CD8-positive, alpha-beta memory T cell (primary cell): ENCODE measurements around the gene NUB1. TPM values are rescaled to one million over a fixed set of nuclear protein-coding genes. Genes with fewer than 3 reads are reported as not detected.

Source experiments
- CTCF ChIA-PET: fragments of 350-600 bp; sonication (Branson Sonifier 250); formaldehyde crosslinking; loops from one replicate; lab custom pipeline; 2021; ENCODE audit warnings: antibody characterized with exemption; lab: Charles Lee
- POLR2A ChIA-PET: fragments of 350-600 bp; sonication (Branson Sonifier 250); formaldehyde crosslinking; loops from one replicate; lab custom pipeline; 2021; ENCODE audit warnings: antibody characterized with exemption; lab: Charles Lee
- DNase-seq, 5 donors: peaks; one replicate each; pipeline versions ENCODE4 v3.0.0 to v3.0.0-alpha.2; 2020 to 2022; ENCODE audit warnings: mixed read lengths in 1 of 5
- H3K27ac ChIP-seq: one replicate; pipeline ENCODE4 v1.7.0; 2013; ENCODE audit warnings: low read depth, mild to moderate bottlenecking, low read length, moderate library complexity
- H3K27me3 ChIP-seq: 2 replicates; pipeline ENCODE4 v1.7.0; 2013; ENCODE audit warnings: low read length, mild to moderate bottlenecking; ENCODE audit not compliant: insufficient read depth, poor library complexity, severe bottlenecking
- H3K36me3 ChIP-seq: 2 replicates; pipeline ENCODE4 v1.7.0; 2013; ENCODE audit warnings: mild to moderate bottlenecking, low read length, moderate library complexity; ENCODE audit not compliant: insufficient read depth
- H3K4me1 ChIP-seq: 2 replicates; pipeline ENCODE4 v1.7.0; 2013; ENCODE audit warnings: mild to moderate bottlenecking, low read length, moderate library complexity; ENCODE audit not compliant: insufficient read depth
- H3K4me3 ChIP-seq: 2 replicates; pipeline ENCODE4 v1.7.0; 2013; ENCODE audit warnings: mild to moderate bottlenecking, low read length
- H3K9me3 ChIP-seq: 2 replicates; pipeline ENCODE4 v1.7.0; 2013; ENCODE audit warnings: mild to moderate bottlenecking, low read length
- H3K27ac Mint-ChIP-seq, 8 donors: one replicate each; pipeline ENCODE4 v1.8.0; 2020 to 2021; ENCODE audit warnings: mixed read lengths in 8 of 8, mild to moderate bottlenecking in 6 of 8, inconsistent platforms in 3 of 8, moderate library complexity in 3 of 8
- H3K27me3 Mint-ChIP-seq, 2 donors: one replicate each; pipeline ENCODE4 v1.8.0; 2020 to 2021; ENCODE audit warnings: mixed read lengths in 2 of 2, mild to moderate bottlenecking in 1 of 2, moderate library complexity in 1 of 2
- H3K36me3 Mint-ChIP-seq, 3 donors: one replicate each; pipeline ENCODE4 v1.8.0; 2020 to 2021; ENCODE audit warnings: mixed read lengths in 3 of 3, inconsistent platforms in 1 of 3, mild to moderate bottlenecking in 1 of 3
- H3K4me1 Mint-ChIP-seq, 3 donors: one replicate each; pipeline ENCODE4 v1.8.0; 2020 to 2021; ENCODE audit warnings: mixed read lengths in 3 of 3, inconsistent platforms in 1 of 3, mild to moderate bottlenecking in 1 of 3
- H3K4me3 Mint-ChIP-seq, 7 donors: one replicate each; pipeline ENCODE4 v1.8.0; 2020 to 2021; ENCODE audit warnings: mixed read lengths in 7 of 7, mild to moderate bottlenecking in 6 of 7, moderate library complexity in 4 of 7, inconsistent platforms in 2 of 7
- H3K9me3 Mint-ChIP-seq, 5 donors: one replicate each; pipeline ENCODE4 v1.8.0; 2020 to 2022; ENCODE audit warnings: mixed read lengths in 5 of 5, mild to moderate bottlenecking in 3 of 5, moderate library complexity in 2 of 5, inconsistent platforms in 1 of 5
- polyA plus RNA-seq: library from polyadenylated mRNA; unstranded; fragments of 300-500 nt; fragmentation: Illumina TruSeq; gene quantifications from one replicate; pipeline ENCODE4 v1.2.3, GENCODE V29; 2021
- total RNA-seq, 2 experiments: library from RNA; stranded (reverse); gene quantifications; one replicate each; pipeline ENCODE4 v1.2.3, GENCODE V29; 2021

NUB1 gene
- total and polyA plus RNA-seq, 3 experiments from 2014 or later: 39.1 to 82.6 (median 46.1) TPM

- Mint-ChIP-seq H3K9me3 (no peaks in the 10 kb centered on the region), H3K36me3 (peaks cover 0 to 66% (median 20%) of the 10 kb centered on the region in 3 donors), H3K27ac (peak overlapping the region in 5 of 8 donors; percentile 18 to 83 (median 29)), H3K4me1 (peaks cover 8 to 12% (median 8%) of the 10 kb centered on the region in 3 donors), H3K4me3 (no peak overlapping the region), H3K27me3 (peaks cover 4 to 5% of the 10 kb centered on the region in 2 donors)
- Histone ChIP-seq H3K27me3 (peaks cover 2% of the 10 kb centered on the region), H3K36me3 (peaks cover 30% of the 10 kb centered on the region), H3K27ac (no peak overlapping the region), H3K4me3 (no peak overlapping the region), H3K9me3 (no peaks in the 10 kb centered on the region), H3K4me1 (peaks cover 13% of the 10 kb centered on the region)
- CTCF ChIA-PET: interaction anchor here (0.7 to 2.1 kb wide), 3 partner anchors 9 to 71 kb away, joined by 3 to 6 read pairs (median 4); no protein-coding TSS in a partner anchor
- POLR2A ChIA-PET: no interaction called here
- no peak for DNase-seq
Measured at GRCh38 chr7:151377406-151377805, 35.8 kb downstream of the NUB1 start.

GRCh38 chr7:151378011-151378410 lies 36.4 kb downstream of the NUB1 start:
- Histone ChIP-seq H3K27me3 (peaks cover 5% of the 10 kb centered on the region), H3K9me3 (no peaks in the 10 kb centered on the region), H3K27ac (no peak overlapping the region), H3K4me3 (no peak overlapping the region), H3K4me1 (peaks cover 18% of the 10 kb centered on the region), H3K36me3 (peaks cover 27% of the 10 kb centered on the region)
- no peak overlapping the region for H3K4me3 Mint-ChIP-seq
- peaks cover 6 to 9% of the 10 kb centered on the region in 2 donors for H3K27me3 Mint-ChIP-seq
- H3K9me3 Mint-ChIP-seq: no peaks in the 10 kb centered on the region
- no peak for DNase-seq
- peaks cover 10 to 14% (median 10%) of the 10 kb centered on the region in 3 donors for H3K4me1 Mint-ChIP-seq
- POLR2A ChIA-PET: no interaction called here
- CTCF ChIA-PET: interaction anchor here (0.7 kb wide), 1 partner anchor 9 kb away, joined by 3 read pairs; no protein-coding TSS in a partner anchor
- peak overlapping the region in 7 of 8 donors; percentile 4 to 86 (median 46) for H3K27ac Mint-ChIP-seq
- peaks cover 0 to 60% (median 20%) of the 10 kb centered on the region in 3 donors for H3K36me3 Mint-ChIP-seq

DNA sequence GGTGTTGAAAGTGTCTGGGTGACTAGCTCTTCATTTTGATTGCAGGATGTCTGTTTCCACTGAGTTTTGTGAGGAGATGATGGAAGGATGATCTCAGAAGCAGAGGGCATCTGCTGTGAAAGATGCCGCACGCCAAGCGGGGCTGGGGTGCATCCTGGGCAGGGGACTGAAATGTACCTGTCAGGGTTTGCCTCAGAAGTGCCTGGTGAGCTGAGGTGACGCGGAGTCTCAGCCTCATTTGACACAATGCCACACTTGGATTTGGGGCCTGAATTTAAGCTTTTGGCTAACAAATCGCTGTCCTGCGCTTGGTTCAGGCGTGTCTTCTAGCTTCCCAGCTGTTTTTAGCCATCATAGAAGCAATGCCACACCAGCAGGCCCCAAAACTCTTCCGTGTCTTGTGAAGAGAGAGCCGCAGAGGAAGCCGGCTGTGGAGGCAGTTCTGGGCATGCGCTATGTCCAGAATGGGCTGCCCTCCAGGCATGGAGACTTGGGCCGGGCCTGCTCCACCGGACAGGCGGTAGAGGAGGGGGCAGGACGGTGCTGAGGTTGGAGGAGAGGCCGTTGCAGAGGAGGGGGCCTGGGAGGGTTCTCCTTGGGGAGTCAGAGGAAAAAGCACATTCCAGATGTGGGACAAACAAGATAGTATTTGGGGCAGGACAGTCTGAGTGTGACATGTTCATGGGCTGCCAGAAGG lies 37.0 kb downstream of the NUB1 start:
- Histone ChIP-seq H3K9me3 (no peaks in the 10 kb centered on the region), H3K27me3 (peaks cover 5% of the 10 kb centered on the region), H3K4me1 (peaks cover 18% of the 10 kb centered on the region), H3K4me3 (no peak overlapping the region), H3K36me3 (peaks cover 21% of the 10 kb centered on the region), H3K27ac (no peak overlapping the region)
- H3K4me1 Mint-ChIP-seq: peaks cover 10 to 14% (median 10%) of the 10 kb centered on the region in 3 donors
- H3K4me3 Mint-ChIP-seq: peak overlapping the region in 1 of 7 donors; percentile 52
- peaks cover 6 to 9% of the 10 kb centered on the region in 2 donors for H3K27me3 Mint-ChIP-seq
- no peaks in the 10 kb centered on the region for H3K9me3 Mint-ChIP-seq
- ChIA-PET CTCF (interaction anchor here (0.8 to 1.5 kb wide), 3 partner anchors 9 to 64 kb away, joined by 3 to 4 read pairs (median 3); no protein-coding TSS in a partner anchor), POLR2A (no interaction called here)
- peaks cover 0 to 54% (median 20%) of the 10 kb centered on the region in 3 donors for H3K36me3 Mint-ChIP-seq
- no peak for DNase-seq
- peak overlapping the region in 7 of 8 donors; percentile 4 to 90 (median 51) for H3K27ac Mint-ChIP-seq

- H3K4me3 ChIP-seq: no peak overlapping the region
- ChIA-PET CTCF (interaction anchor here (0.8 to 1.5 kb wide), 3 partner anchors 9 to 64 kb away, joined by 3 to 4 read pairs (median 3); no protein-coding TSS in a partner anchor), POLR2A (no interaction called here)
- no peak overlapping the region for H3K27ac ChIP-seq
- Mint-ChIP-seq H3K27me3 (peaks cover 9% of the 10 kb centered on the region in 2 donors), H3K36me3 (peaks cover 0 to 50% (median 20%) of the 10 kb centered on the region in 3 donors), H3K4me1 (peaks cover 10 to 14% (median 10%) of the 10 kb centered on the region in 3 donors), H3K27ac (peak overlapping the region in 7 of 8 donors; percentile 8 to 90 (median 83)), H3K9me3 (no peaks in the 10 kb centered on the region), H3K4me3 (peak overlapping the region in 1 of 7 donors; percentile 52)
- H3K27me3 ChIP-seq: peaks cover 8% of the 10 kb centered on the region
- no peak for DNase-seq
- H3K36me3 ChIP-seq: peaks cover 15% of the 10 kb centered on the region
- peaks cover 18% of the 10 kb centered on the region for H3K4me1 ChIP-seq
- no peaks in the 10 kb centered on the region for H3K9me3 ChIP-seq
Measured at GRCh38 chr7:151379193-151379520, 37.5 kb downstream of the NUB1 start.

DNA sequence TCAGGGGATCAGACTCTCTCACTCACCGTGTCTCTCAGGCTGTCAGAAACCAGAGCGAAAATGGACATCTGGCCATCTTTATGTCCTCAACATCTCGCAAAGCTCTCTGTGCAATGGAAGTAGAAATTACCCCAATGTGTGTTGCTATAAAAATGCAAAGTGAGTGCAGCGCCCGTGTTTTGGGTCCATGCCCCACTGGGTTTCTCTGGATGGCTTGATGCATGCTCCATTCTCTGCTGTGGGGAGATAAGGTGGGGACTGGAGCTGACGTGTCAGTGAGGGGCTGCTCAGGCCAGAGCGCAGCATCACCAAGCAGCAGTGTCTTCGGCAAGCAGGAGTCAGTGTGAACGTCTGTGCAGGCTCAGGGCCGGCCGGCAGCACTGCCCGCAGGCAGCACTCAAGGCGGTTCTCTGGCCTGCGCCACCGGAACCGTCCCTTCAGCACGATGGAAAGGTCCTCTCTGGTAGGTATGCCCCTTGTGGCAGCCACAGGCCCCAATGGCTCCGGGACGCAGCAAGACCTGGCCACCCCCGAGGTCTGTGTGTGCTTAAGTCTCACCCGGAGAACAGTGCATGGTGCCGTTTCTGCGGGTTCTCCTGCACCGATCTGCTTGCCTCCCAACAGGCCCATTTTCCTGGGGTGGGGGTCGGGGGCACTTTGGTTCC lies 38.1 kb downstream of the NUB1 start:
- peaks cover 9 to 10% of the 10 kb centered on the region in 2 donors for H3K27me3 Mint-ChIP-seq
- Histone ChIP-seq H3K9me3 (no peaks in the 10 kb centered on the region), H3K36me3 (peaks cover 11% of the 10 kb centered on the region), H3K4me1 (peaks cover 18% of the 10 kb centered on the region), H3K27me3 (peaks cover 13% of the 10 kb centered on the region), H3K27ac (no peak overlapping the region), H3K4me3 (no peak overlapping the region)
- CTCF ChIA-PET: interaction anchor here (0.8 to 1.5 kb wide), 3 partner anchors 10 to 65 kb away, joined by 3 to 4 read pairs (median 3); no protein-coding TSS in a partner anchor
- DNase-seq: no peak
- peak overlapping the region; percentile 8 to 90 (median 72) for H3K27ac Mint-ChIP-seq
- H3K9me3 Mint-ChIP-seq: no peaks in the 10 kb centered on the region
- POLR2A ChIA-PET: no interaction called here
- peaks cover 10 to 14% (median 10%) of the 10 kb centered on the region in 3 donors for H3K4me1 Mint-ChIP-seq
- peaks cover 0 to 45% (median 17%) of the 10 kb centered on the region in 3 donors for H3K36me3 Mint-ChIP-seq
- H3K4me3 Mint-ChIP-seq: peak overlapping the region in 1 of 7 donors; percentile 19

DNA sequence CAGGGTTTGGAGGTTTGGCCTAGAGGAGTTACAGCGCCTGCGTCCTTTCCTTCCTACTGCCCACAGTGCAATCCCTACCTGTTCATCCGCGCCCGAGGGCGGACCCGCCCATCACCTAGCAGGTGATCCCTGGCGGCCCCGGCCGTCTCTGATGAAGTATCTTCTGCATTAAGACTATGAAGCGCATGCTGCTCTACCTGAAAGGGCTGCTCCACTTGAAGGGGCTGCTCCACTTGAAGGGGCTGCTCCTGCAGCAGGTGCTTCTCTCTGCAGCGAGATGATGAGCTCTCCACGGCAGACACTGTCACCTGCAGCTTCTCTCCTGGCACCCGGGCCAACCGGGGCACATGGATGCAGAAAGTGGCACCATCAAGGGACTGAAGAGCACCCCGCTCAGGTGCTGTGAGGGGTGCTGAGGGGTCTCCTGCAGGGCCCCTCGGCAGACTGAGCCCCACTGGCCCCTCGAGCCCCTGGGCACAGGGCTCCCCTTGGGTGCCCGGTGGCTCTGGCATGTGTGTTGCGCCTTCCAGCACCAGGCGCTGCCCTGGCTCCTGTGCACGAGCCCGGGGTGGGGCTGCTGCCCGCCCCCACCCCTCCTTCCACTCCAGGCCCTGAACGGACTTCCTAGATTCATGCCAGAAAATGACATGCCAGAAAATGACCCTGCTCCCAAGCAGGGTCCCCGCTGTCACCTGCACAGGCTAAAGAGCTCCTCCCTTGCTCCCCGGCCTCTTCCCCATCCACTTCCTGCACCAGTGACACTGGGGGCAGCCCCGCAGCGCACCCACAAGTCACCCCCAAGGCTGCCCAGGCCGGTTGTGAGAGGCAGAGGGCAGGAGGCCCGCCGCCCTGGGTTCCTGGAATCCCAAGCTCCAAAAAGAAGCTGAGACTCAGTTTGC lies 38.8 kb downstream of the NUB1 start:
- Histone ChIP-seq H3K9me3 (no peaks in the 10 kb centered on the region), H3K36me3 (peaks cover 11% of the 10 kb centered on the region), H3K4me1 (peaks cover 18% of the 10 kb centered on the region), H3K27me3 (peaks cover 13% of the 10 kb centered on the region), H3K27ac (peak overlapping the region; percentile 9), H3K4me3 (no peak overlapping the region)
- Mint-ChIP-seq H3K27ac (peak overlapping the region in 7 of 8 donors; percentile 24 to 87 (median 50)), H3K36me3 (peaks cover 0 to 41% (median 13%) of the 10 kb centered on the region in 3 donors), H3K9me3 (no peaks in the 10 kb centered on the region), H3K27me3 (peaks cover 9 to 10% of the 10 kb centered on the region in 2 donors), H3K4me3 (peak overlapping the region; percentile 26 to 77 (median 61)), H3K4me1 (peaks cover 10 to 14% (median 10%) of the 10 kb centered on the region in 3 donors)
- ChIA-PET CTCF (interaction anchor here (0.8 kb wide), 1 partner anchor 12 kb away, joined by 3 read pairs; no protein-coding TSS in a partner anchor), POLR2A (interaction anchor here (0.7 kb wide), 1 partner anchor 31 kb away, joined by 6 read pairs; no protein-coding TSS in a partner anchor)
- DNase-seq: no peak

GRCh38 chr7:151381098-151381347 lies 39.4 kb downstream of the NUB1 start:
- H3K36me3 ChIP-seq: peaks cover 8% of the 10 kb centered on the region
- Mint-ChIP-seq H3K4me1 (peaks cover 10 to 14% (median 10%) of the 10 kb centered on the region in 3 donors), H3K36me3 (peaks cover 0 to 35% (median 12%) of the 10 kb centered on the region in 3 donors), H3K9me3 (no peaks in the 10 kb centered on the region), H3K4me3 (peak overlapping the region; percentile 26 to 77 (median 61)), H3K27ac (peak overlapping the region in 7 of 8 donors; percentile 26 to 87 (median 50)), H3K27me3 (peaks cover 9 to 10% of the 10 kb centered on the region in 2 donors)
- H3K4me3 ChIP-seq: peak overlapping the region; percentile 26
- H3K4me1 ChIP-seq: peaks cover 18% of the 10 kb centered on the region
- H3K9me3 ChIP-seq: no peaks in the 10 kb centered on the region
- ChIA-PET POLR2A (interaction anchor here (0.7 kb wide), 1 partner anchor 31 kb away, joined by 6 read pairs; no protein-coding TSS in a partner anchor), CTCF (interaction anchor here (0.8 kb wide), 1 partner anchor 13 kb away, joined by 3 read pairs; no protein-coding TSS in a partner anchor)
- no peak for DNase-seq
- peaks cover 13% of the 10 kb centered on the region for H3K27me3 ChIP-seq
- H3K27ac ChIP-seq: peak overlapping the region; percentile 9
